ENCODE measurements around the gene CMYA5. TPM values are rescaled to one million over a fixed set of nuclear protein-coding genes. Genes with fewer than 3 reads are reported as not detected.
A peak's percentile ranks its signal among the peaks of the same experiment; 100 is the strongest.
"Not testable (repeated sequence)": the region's sequence is repeated elsewhere in the genome, so short reads cannot be mapped to it uniquely, and the experiment has no call there.

Gene CMYA5
- under 1 TPM; 0.05 to 0.07 TPM for total RNA-seq

GRCh38 chr5:79689541-79690466, at the start of gene CMYA5:
Gene CMYA5, plus strand, starts transcription at chr5:79689836. Its CDS starts 72 bp downstream, at chr5:79689908.
- no peak within 1 kb of the TSS for H3K27ac Mint-ChIP-seq
- intact Hi-C loops (cut with micrococcal nuclease): no loop called here
- no peak for DNase-seq
- H3K27me3 Mint-ChIP-seq (ENCODE audit: low read depth): no peaks in the 10 kb centered on the region
- CTCF ChIA-PET: no interaction called here
- H3K36me3 Mint-ChIP-seq (ENCODE audit: low read depth): peaks cover 31% of the 10 kb centered on the region
- peaks cover 3% of the 10 kb centered on the region for H3K9me3 Mint-ChIP-seq
- peaks cover 8% of the 10 kb centered on the region for H3K4me1 Mint-ChIP-seq (ENCODE audit: low read depth)
- peak within 1 kb of the TSS; percentile 9 for H3K4me3 Mint-ChIP-seq

GRCh38 chr5:79640571-79641055, 49.0 kb upstream of the CMYA5 start:
- Mint-ChIP-seq H3K27me3 (ENCODE audit: low read depth) (no peaks in the 10 kb centered on the region), H3K27ac (no peak overlapping the region), H3K36me3 (ENCODE audit: low read depth) (peaks cover 31% of the 10 kb centered on the region), H3K4me1 (ENCODE audit: low read depth) (peaks cover 8% of the 10 kb centered on the region), H3K9me3 (no peaks in the 10 kb centered on the region), H3K4me3 (no peak overlapping the region)
- CTCF ChIA-PET: interaction anchor here (0.8 kb wide), 1 partner anchor 82 kb away, joined by 4 read pairs; no protein-coding TSS in a partner anchor
- intact Hi-C loops (cut with micrococcal nuclease): no loop called here
- no peak for DNase-seq

GRCh38 chr5:79641414-79641813, 48.2 kb upstream of the CMYA5 start:
- H3K27me3 Mint-ChIP-seq (ENCODE audit: low read depth): no peaks in the 10 kb centered on the region
- CTCF ChIA-PET: interaction anchor here (0.8 kb wide), 1 partner anchor 82 kb away, joined by 4 read pairs; no protein-coding TSS in a partner anchor
- H3K9me3 Mint-ChIP-seq: no peaks in the 10 kb centered on the region
- H3K4me1 Mint-ChIP-seq (ENCODE audit: low read depth): peaks cover 8% of the 10 kb centered on the region
- peaks cover 34% of the 10 kb centered on the region for H3K36me3 Mint-ChIP-seq (ENCODE audit: low read depth)
- intact Hi-C loops (cut with micrococcal nuclease): no loop called here
- no peak overlapping the region for H3K27ac Mint-ChIP-seq
- DNase-seq: no peak
- H3K4me3 Mint-ChIP-seq: no peak overlapping the region

GRCh38 chr5:79642210-79642609, 47.4 kb upstream of the CMYA5 start:
- no peak for DNase-seq
- H3K36me3 Mint-ChIP-seq (ENCODE audit: low read depth): peaks cover 33% of the 10 kb centered on the region
- CTCF ChIA-PET: no interaction called here
- no peak overlapping the region for H3K27ac Mint-ChIP-seq
- H3K27me3 Mint-ChIP-seq (ENCODE audit: low read depth): no peaks in the 10 kb centered on the region
- H3K9me3 Mint-ChIP-seq: no peaks in the 10 kb centered on the region
- H3K4me1 Mint-ChIP-seq (ENCODE audit: low read depth): peaks cover 8% of the 10 kb centered on the region
- intact Hi-C loops (cut with micrococcal nuclease): no loop called here
- no peak overlapping the region for H3K4me3 Mint-ChIP-seq

GRCh38 chr5:79653843-79654242, 35.8 kb upstream of the CMYA5 start:
- Mint-ChIP-seq H3K4me3 (no peak overlapping the region), H3K36me3 (ENCODE audit: low read depth) (peaks cover 11% of the 10 kb centered on the region), H3K4me1 (ENCODE audit: low read depth) (no peaks in the 10 kb centered on the region), H3K27ac (no peak overlapping the region), H3K9me3 (no peaks in the 10 kb centered on the region), H3K27me3 (ENCODE audit: low read depth) (no peaks in the 10 kb centered on the region)
- CTCF ChIA-PET: interaction anchor here (0.9 kb wide), 1 partner anchor 8 kb away, joined by 3 read pairs; no protein-coding TSS in a partner anchor
- intact Hi-C loops (cut with micrococcal nuclease): no loop called here
- DNase-seq: no peak

- no peak for DNase-seq
- no peak overlapping the region for H3K27ac Mint-ChIP-seq
- H3K4me1 Mint-ChIP-seq (ENCODE audit: low read depth): peaks cover 11% of the 10 kb centered on the region
- peaks cover 29% of the 10 kb centered on the region for H3K36me3 Mint-ChIP-seq (ENCODE audit: low read depth)
- CTCF ChIA-PET: interaction anchor here (0.6 kb wide), 1 partner anchor 196 kb away, joined by 3 read pairs; no protein-coding TSS in a partner anchor
- no peaks in the 10 kb centered on the region for H3K9me3 Mint-ChIP-seq
- intact Hi-C loops (cut with micrococcal nuclease): no loop called here
- no peak overlapping the region for H3K4me3 Mint-ChIP-seq
- no peaks in the 10 kb centered on the region for H3K27me3 Mint-ChIP-seq (ENCODE audit: low read depth)
Measured at GRCh38 chr5:79663212-79663611, 26.4 kb upstream of the CMYA5 start.

GRCh38 chr5:79666758-79667157, 22.9 kb upstream of the CMYA5 start:
- intact Hi-C loops (cut with micrococcal nuclease): no loop called here
- peaks cover 27% of the 10 kb centered on the region for H3K36me3 Mint-ChIP-seq (ENCODE audit: low read depth)
- no peak for DNase-seq
- CTCF ChIA-PET: no interaction called here
- H3K4me1 Mint-ChIP-seq (ENCODE audit: low read depth): peaks cover 11% of the 10 kb centered on the region
- H3K9me3 Mint-ChIP-seq: no peaks in the 10 kb centered on the region
- no peak overlapping the region for H3K27ac Mint-ChIP-seq
- H3K27me3 Mint-ChIP-seq (ENCODE audit: low read depth): no peaks in the 10 kb centered on the region
- H3K4me3 Mint-ChIP-seq: no peak overlapping the region

- Mint-ChIP-seq H3K4me3 (no peak overlapping the region), H3K36me3 (ENCODE audit: low read depth) (peaks cover 24% of the 10 kb centered on the region), H3K9me3 (no peaks in the 10 kb centered on the region), H3K27me3 (ENCODE audit: low read depth) (no peaks in the 10 kb centered on the region), H3K27ac (no peak overlapping the region), H3K4me1 (ENCODE audit: low read depth) (peaks cover 4% of the 10 kb centered on the region)
- intact Hi-C loops (cut with micrococcal nuclease): no loop called here
- no peak for DNase-seq
- CTCF ChIA-PET: interaction anchor here (1.2 kb wide), 1 partner anchor 184 kb away, joined by 3 read pairs; no protein-coding TSS in a partner anchor
Measured at GRCh38 chr5:79672392-79672791, 17.2 kb upstream of the CMYA5 start.

GRCh38 chr5:79676354-79676753, 13.3 kb upstream of the CMYA5 start:
- peaks cover 21% of the 10 kb centered on the region for H3K36me3 Mint-ChIP-seq (ENCODE audit: low read depth)
- H3K9me3 Mint-ChIP-seq; CTCF ChIA-PET; H3K27me3 Mint-ChIP-seq (ENCODE audit: low read depth); intact Hi-C loops (cut with micrococcal nuclease); H3K4me3 Mint-ChIP-seq; DNase-seq; H3K4me1 Mint-ChIP-seq (ENCODE audit: low read depth); H3K27ac Mint-ChIP-seq: not testable (repeated sequence)

- H3K4me3 Mint-ChIP-seq; H3K9me3 Mint-ChIP-seq; H3K27me3 Mint-ChIP-seq (ENCODE audit: low read depth); intact Hi-C loops (cut with micrococcal nuclease); DNase-seq: not testable (repeated sequence)
- CTCF ChIA-PET: interaction anchor here (0.6 kb wide), 1 partner anchor 44 kb away, joined by 3 read pairs; no protein-coding TSS in a partner anchor
- peaks cover 39% of the 10 kb centered on the region for H3K36me3 Mint-ChIP-seq (ENCODE audit: low read depth)
- peaks cover 25% of the 10 kb centered on the region for H3K4me1 Mint-ChIP-seq (ENCODE audit: low read depth)
- peak overlapping the region; percentile 2 for H3K27ac Mint-ChIP-seq
Measured at GRCh38 chr5:79682102-79682501, 7.5 kb upstream of the CMYA5 start.

- CTCF ChIA-PET: no interaction called here
- Mint-ChIP-seq H3K4me1 (ENCODE audit: low read depth) (peaks cover 25% of the 10 kb centered on the region), H3K27ac (no peak overlapping the region), H3K9me3 (peaks cover 3% of the 10 kb centered on the region), H3K27me3 (ENCODE audit: low read depth) (no peaks in the 10 kb centered on the region), H3K36me3 (ENCODE audit: low read depth) (peaks cover 52% of the 10 kb centered on the region), H3K4me3 (no peak overlapping the region)
- intact Hi-C loops (cut with micrococcal nuclease): no loop called here
- DNase-seq: no peak
Measured at GRCh38 chr5:79684782-79685181, 4.9 kb upstream of the CMYA5 start.

GRCh38 chr5:79685627-79686026, 4.0 kb upstream of the CMYA5 start:
- DNase-seq: no peak
- peaks cover 23% of the 10 kb centered on the region for H3K4me1 Mint-ChIP-seq (ENCODE audit: low read depth)
- H3K4me3 Mint-ChIP-seq: no peak overlapping the region
- no peaks in the 10 kb centered on the region for H3K27me3 Mint-ChIP-seq (ENCODE audit: low read depth)
- H3K27ac Mint-ChIP-seq: no peak overlapping the region
- peaks cover 51% of the 10 kb centered on the region for H3K36me3 Mint-ChIP-seq (ENCODE audit: low read depth)
- CTCF ChIA-PET: interaction anchor here (0.5 kb wide), 1 partner anchor 48 kb away, joined by 4 read pairs; no protein-coding TSS in a partner anchor
- intact Hi-C loops (cut with micrococcal nuclease): no loop called here
- H3K9me3 Mint-ChIP-seq: peaks cover 3% of the 10 kb centered on the region

Data from activated naive CD4-positive, alpha-beta T cell treated with anti-CD3 and anti-CD28 coated beads for 36 hours (primary cell).